Glutamatergic neuron (in vitro differentiated cells): Measurements from ENCODE around the gene CNR2. TPM values are rescaled to one million over a fixed set of nuclear protein-coding genes. Genes with fewer than 3 reads are reported as not detected.

Source experiments
- DNase-seq: peaks from one replicate; pipeline ENCODE4 v3.0.0; 2022
- H3K27ac Mint-ChIP-seq: one replicate; pipeline ENCODE4 v1.8.0; 2020; ENCODE audit warnings: mild to moderate bottlenecking, mixed read lengths, inconsistent platforms; ENCODE audit not compliant: unreplicated experiment
- H3K27me3 Mint-ChIP-seq: one replicate; pipeline ENCODE4 v1.8.0; 2020; ENCODE audit warnings: mild to moderate bottlenecking, moderate library complexity, mixed read lengths, inconsistent platforms; ENCODE audit not compliant: unreplicated experiment
- H3K36me3 Mint-ChIP-seq: one replicate; pipeline ENCODE4 v1.8.0; 2020; ENCODE audit warnings: mild to moderate bottlenecking, mixed read lengths, inconsistent platforms; ENCODE audit not compliant: unreplicated experiment
- H3K4me1 Mint-ChIP-seq: one replicate; pipeline ENCODE4 v1.8.0; 2020; ENCODE audit warnings: mild to moderate bottlenecking, low read depth, mixed read lengths, inconsistent platforms; ENCODE audit not compliant: unreplicated experiment
- H3K4me3 Mint-ChIP-seq: one replicate; pipeline ENCODE4 v1.8.0; 2020; ENCODE audit warnings: mild to moderate bottlenecking, mixed read lengths, inconsistent platforms; ENCODE audit not compliant: unreplicated experiment
- H3K9me3 Mint-ChIP-seq: one replicate; pipeline ENCODE4 v1.8.0; 2020; ENCODE audit warnings: mild to moderate bottlenecking, moderate library complexity, mixed read lengths, inconsistent platforms; ENCODE audit not compliant: unreplicated experiment
- total RNA-seq: library from RNA; stranded (reverse); fragmentation: NEBNext Ultra II Directional; extraction: Animal tissue kit (Norgen Biotek cat#: 25700); gene quantifications from one replicate; pipeline ENCODE4 v1.2.1, GENCODE V29; 2021; ENCODE audit not compliant: unreplicated experiment
- TF ChIP-seq, protein P1 (sequence below): fragments of 200-600 bp; sonication (generic); IDR thresholded peaks from one replicate; pipeline ENCODE4 v1.5.0; 2021; ENCODE audit not compliant: partially characterized antibody, unreplicated experiment

The CNR2 gene
- total RNA-seq, 1 donor from 2014 or later: not detected

DNA sequence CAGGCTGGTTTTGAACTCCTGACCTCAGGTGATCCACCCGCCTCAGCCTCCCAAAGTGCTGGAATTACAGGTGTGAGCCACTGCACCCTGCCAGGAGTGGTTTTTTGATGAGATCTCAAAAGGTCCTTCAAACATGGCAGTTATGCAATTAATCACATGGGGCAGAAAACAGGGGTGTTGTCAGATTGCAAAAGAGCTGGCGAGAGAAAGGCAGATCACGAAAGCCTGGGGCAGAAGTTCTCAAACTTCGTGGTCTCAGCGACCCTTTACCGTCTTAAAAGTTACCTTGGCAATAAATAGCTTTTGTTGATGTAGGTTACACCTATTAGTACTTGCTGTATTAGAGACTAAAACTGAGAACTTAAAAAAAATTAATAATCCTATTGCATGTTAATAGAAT lies 16.1 kb downstream of the CNR2 start:
- no peak overlapping the region for H3K4me3 Mint-ChIP-seq
- peaks cover 2% of the 10 kb centered on the region for H3K4me1 Mint-ChIP-seq
- peaks cover 11% of the 10 kb centered on the region for H3K36me3 Mint-ChIP-seq
- H3K27me3 Mint-ChIP-seq: peaks cover 19% of the 10 kb centered on the region
- DNase-seq: no peak
- TF ChIP-seq, protein P1, sequence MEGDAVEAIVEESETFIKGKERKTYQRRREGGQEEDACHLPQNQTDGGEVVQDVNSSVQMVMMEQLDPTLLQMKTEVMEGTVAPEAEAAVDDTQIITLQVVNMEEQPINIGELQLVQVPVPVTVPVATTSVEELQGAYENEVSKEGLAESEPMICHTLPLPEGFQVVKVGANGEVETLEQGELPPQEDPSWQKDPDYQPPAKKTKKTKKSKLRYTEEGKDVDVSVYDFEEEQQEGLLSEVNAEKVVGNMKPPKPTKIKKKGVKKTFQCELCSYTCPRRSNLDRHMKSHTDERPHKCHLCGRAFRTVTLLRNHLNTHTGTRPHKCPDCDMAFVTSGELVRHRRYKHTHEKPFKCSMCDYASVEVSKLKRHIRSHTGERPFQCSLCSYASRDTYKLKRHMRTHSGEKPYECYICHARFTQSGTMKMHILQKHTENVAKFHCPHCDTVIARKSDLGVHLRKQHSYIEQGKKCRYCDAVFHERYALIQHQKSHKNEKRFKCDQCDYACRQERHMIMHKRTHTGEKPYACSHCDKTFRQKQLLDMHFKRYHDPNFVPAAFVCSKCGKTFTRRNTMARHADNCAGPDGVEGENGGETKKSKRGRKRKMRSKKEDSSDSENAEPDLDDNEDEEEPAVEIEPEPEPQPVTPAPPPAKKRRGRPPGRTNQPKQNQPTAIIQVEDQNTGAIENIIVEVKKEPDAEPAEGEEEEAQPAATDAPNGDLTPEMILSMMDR: no peak
- no peak overlapping the region for H3K27ac Mint-ChIP-seq
- no peaks in the 10 kb centered on the region for H3K9me3 Mint-ChIP-seq

DNA sequence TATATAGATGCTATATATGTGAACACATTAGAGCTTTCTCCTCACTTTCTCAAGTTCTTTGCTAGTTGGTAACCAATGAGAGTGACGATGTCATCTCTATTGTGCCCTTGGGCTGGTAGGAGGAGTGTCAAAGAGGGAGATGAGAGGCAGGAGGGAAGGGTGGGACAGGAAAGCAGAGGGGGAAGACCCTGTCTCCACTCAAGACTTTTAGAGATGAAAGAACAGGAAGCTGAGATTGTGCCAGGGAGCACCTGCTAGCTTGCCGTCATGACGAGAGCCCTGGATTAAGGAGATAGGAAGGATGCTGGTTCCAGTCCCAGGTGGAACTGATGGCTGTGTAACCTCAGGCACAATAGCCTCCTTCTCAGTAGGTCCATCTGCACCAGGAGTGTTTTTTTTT lies 16.7 kb downstream of the CNR2 start:
- peaks cover 2% of the 10 kb centered on the region for H3K4me1 Mint-ChIP-seq
- H3K27me3 Mint-ChIP-seq: peaks cover 15% of the 10 kb centered on the region
- no peak overlapping the region for H3K4me3 Mint-ChIP-seq
- no peak for DNase-seq
- no peaks in the 10 kb centered on the region for H3K9me3 Mint-ChIP-seq
- H3K36me3 Mint-ChIP-seq: peaks cover 9% of the 10 kb centered on the region
- TF ChIP-seq, protein P1: no peak
- H3K27ac Mint-ChIP-seq: no peak overlapping the region

DNA sequence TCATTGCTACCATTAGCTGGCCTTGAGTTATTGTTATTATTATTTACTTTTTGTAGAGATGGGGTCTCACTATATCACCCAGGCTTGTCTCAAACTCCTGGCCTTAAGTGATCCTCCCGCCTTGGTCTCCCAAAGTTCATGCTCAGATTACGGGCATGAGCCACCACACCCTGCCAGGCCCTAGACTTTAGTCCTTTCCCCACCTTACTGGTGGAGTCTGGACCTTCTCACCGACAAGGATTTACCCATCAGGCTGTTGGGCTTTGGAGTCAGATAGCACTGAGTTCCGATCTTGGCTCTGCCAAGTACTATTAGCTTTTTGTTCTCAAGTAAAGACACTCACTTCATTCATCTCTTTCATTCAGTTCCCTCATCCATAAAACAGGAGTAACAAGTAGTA lies 17.2 kb downstream of the CNR2 start:
- peaks cover 2% of the 10 kb centered on the region for H3K4me1 Mint-ChIP-seq
- H3K27ac Mint-ChIP-seq: no peak overlapping the region
- DNase-seq: no peak
- TF ChIP-seq, protein P1: no peak
- no peaks in the 10 kb centered on the region for H3K9me3 Mint-ChIP-seq
- H3K27me3 Mint-ChIP-seq: peaks cover 10% of the 10 kb centered on the region
- H3K36me3 Mint-ChIP-seq: peaks cover 4% of the 10 kb centered on the region
- no peak overlapping the region for H3K4me3 Mint-ChIP-seq

DNA sequence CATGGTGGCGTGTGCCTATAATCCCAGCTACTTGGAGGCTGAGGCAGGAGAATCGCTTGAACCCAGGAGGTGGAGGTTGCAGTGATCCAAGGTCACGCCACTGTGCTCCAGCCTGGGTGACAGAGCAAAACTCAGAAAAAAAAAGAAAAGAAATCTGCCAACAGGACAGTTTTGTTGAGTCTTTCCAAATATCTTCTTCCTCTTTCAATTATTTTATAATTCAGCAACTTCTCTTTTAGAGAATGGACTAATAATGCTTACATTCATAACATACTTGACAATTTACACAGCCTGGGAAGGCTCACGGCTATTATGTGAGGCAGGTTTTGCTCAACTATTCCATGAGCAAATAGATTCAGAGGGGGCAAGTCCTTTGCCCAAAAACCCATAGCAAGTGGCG lies 18.1 kb downstream of the CNR2 start:
- TF ChIP-seq, protein P1: no peak
- Mint-ChIP-seq H3K36me3 (no peaks in the 10 kb centered on the region), H3K27me3 (peaks cover 4% of the 10 kb centered on the region), H3K9me3 (no peaks in the 10 kb centered on the region), H3K4me1 (no peaks in the 10 kb centered on the region), H3K4me3 (no peak overlapping the region), H3K27ac (no peak overlapping the region)
- DNase-seq: no peak

DNA sequence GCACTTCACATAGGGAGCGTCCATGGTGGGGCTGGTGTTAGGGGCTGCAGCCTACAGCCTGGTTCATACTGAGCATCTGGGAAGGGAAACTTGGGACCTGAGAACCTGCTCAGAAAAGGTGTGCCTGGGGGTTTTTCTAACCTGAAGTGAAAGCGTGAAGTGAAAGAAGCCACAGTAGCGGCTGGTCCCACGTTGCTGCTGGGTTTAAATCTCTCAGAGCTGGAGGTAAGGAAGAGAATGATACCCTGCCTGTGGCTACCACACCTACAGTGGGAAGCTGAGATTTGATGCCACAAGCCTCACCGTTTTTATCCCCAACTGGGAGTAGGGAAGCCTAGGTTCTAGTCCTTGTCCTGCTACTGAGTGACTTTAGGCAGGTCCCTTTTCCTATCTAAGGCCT lies 24.1 kb downstream of the CNR2 start:
- Mint-ChIP-seq H3K4me1 (no peaks in the 10 kb centered on the region), H3K36me3 (no peaks in the 10 kb centered on the region), H3K4me3 (no peak overlapping the region), H3K9me3 (no peaks in the 10 kb centered on the region), H3K27me3 (peaks cover 2% of the 10 kb centered on the region), H3K27ac (no peak overlapping the region)
- DNase-seq: no peak
- TF ChIP-seq, protein P1: no peak
